ENCODE results near the gene FERMT2.

The FERMT2 gene

GRCh38 chr14:52821805-52822250, 129.0 kb downstream of the FERMT2 start:
- DNase-seq (ENCODE audit: low spot score): no peak

- no peak for DNase-seq (ENCODE audit: low spot score)
Measured at GRCh38 chr14:52808101-52808500, 142.7 kb downstream of the FERMT2 start.
